Neural cell (in vitro differentiated cells): ENCODE results near the gene ANKRD13A. TPM values are rescaled to one million over a fixed set of nuclear protein-coding genes. Genes with fewer than 3 reads are reported as not detected.

Experiments used
- H2AFZ ChIP-seq: fragments of 200-600, 300-800 bp; sonication (generic), shearing (Covaris generic); 2 replicates; pipeline ENCODE4 v1.6.0; 2014; ENCODE audit warnings: low read depth, mild to moderate bottlenecking, antibody characterized with exemption, low read length, moderate library complexity
- H3F3A ChIP-seq: fragments of 200-600 bp; shearing (Covaris generic); 2 replicates; pipeline ENCODE4 v1.6.1; 2016; ENCODE audit warnings: mild to moderate bottlenecking, moderate library complexity, mixed read lengths, antibody characterized with exemption, low read length; ENCODE audit not compliant: insufficient read depth, poor library complexity, severe bottlenecking
- H3K27ac ChIP-seq: fragments of 200-600, 300-800 bp; sonication (generic), shearing (Covaris generic); 2 replicates; pipeline ENCODE4 v1.5.1; 2014; ENCODE audit warnings: mild to moderate bottlenecking, low read length, moderate library complexity
- H3K27me3 ChIP-seq: fragments of 300-800, 200-600 bp; sonication (generic), shearing (Covaris generic); 2 replicates; pipeline ENCODE4 v1.6.0; 2014; ENCODE audit warnings: mild to moderate bottlenecking, low read depth, low read length, moderate library complexity; ENCODE audit not compliant: insufficient read depth
- H3K36me3 ChIP-seq: fragments of 300-800, 200-600 bp; sonication (generic), shearing (Covaris generic); 2 replicates; pipeline ENCODE4 v1.5.1; 2014; ENCODE audit warnings: mild to moderate bottlenecking, antibody characterized with exemption, low read length, moderate library complexity; ENCODE audit not compliant: insufficient read depth
- H3K4me2 ChIP-seq: fragments of 300-800, 200-600 bp; sonication (generic), shearing (Covaris generic); 2 replicates; pipeline ENCODE4 v1.6.0; 2014; ENCODE audit warnings: mild to moderate bottlenecking, low read length
- H3K4me3 ChIP-seq: fragments of 300-800, 200-600 bp; sonication (generic), shearing (Covaris generic); 2 replicates; pipeline ENCODE4 v1.5.1; 2014; ENCODE audit warnings: mild to moderate bottlenecking, low read length, moderate library complexity
- H3K79me2 ChIP-seq: fragments of 200-600 bp; shearing (Covaris generic); replicated peaks from 2 replicates; pipeline ENCODE4 v1.6.0; 2014; ENCODE audit warnings: mild to moderate bottlenecking, low read length, moderate library complexity; ENCODE audit not compliant: insufficient read depth
- H3K9ac ChIP-seq: fragments of 300-800, 200-600 bp; sonication (generic), shearing (Covaris generic); 2 replicates; pipeline ENCODE4 v1.6.1; 2016; ENCODE audit warnings: mild to moderate bottlenecking, low read length, mixed read lengths
- H3K9me2 ChIP-seq: fragments of 200-600 bp; shearing (Covaris generic); 2 replicates; pipeline ENCODE4 v1.6.1; 2016; ENCODE audit warnings: mild to moderate bottlenecking, low read length, mixed read lengths; ENCODE audit not compliant: insufficient read depth
- H3K9me3 ChIP-seq: fragments of 200-600, 300-800 bp; sonication (generic), shearing (Covaris generic); 2 replicates; pipeline ENCODE4 v1.6.1; 2016; ENCODE audit warnings: mild to moderate bottlenecking, mixed run types, low read length, moderate library complexity, mixed read lengths
- H4K20me1 ChIP-seq: fragments of 200-600 bp; shearing (Covaris generic); 2 replicates; pipeline ENCODE4 v1.6.1; 2016; ENCODE audit warnings: mild to moderate bottlenecking, mixed run types; ENCODE audit not compliant: insufficient read depth
- CTCF ChIP-seq: fragments of 450-650 bp; IDR thresholded peaks from 2 replicates; pipeline ENCODE4 v1.5.1; 2014; ENCODE audit warnings: antibody characterized with exemption, mild to moderate bottlenecking, moderate library complexity; ENCODE audit not compliant: poor library complexity, severe bottlenecking
- EP300 ChIP-seq: fragments of 450-650 bp; conservative IDR thresholded peaks from 2 replicates; pipeline ENCODE4 v1.6.1; 2014; ENCODE audit warnings: antibody characterized with exemption, mild to moderate bottlenecking, moderate library complexity; ENCODE audit not compliant: poor library complexity, severe bottlenecking
- EZH2 ChIP-seq: fragments of 200-600, 300-800 bp; shearing (Covaris generic), sonication (generic); IDR thresholded peaks from 2 replicates; pipeline ENCODE4 v1.6.1; 2014; ENCODE audit warnings: antibody characterized with exemption, low read length, borderline replicate concordance, mild to moderate bottlenecking; ENCODE audit not compliant: insufficient read depth, poor library complexity, severe bottlenecking
- MXI1 ChIP-seq: fragments of 450-650 bp; conservative IDR thresholded peaks from 2 replicates; pipeline ENCODE4 v1.6.1; 2014; ENCODE audit warnings: antibody characterized with exemption, mild to moderate bottlenecking; ENCODE audit not compliant: poor library complexity, severe bottlenecking
- POLR2AphosphoS5 ChIP-seq: IDR thresholded peaks from 2 replicates; pipeline ENCODE4 v1.6.1; 2012
- RAD21 ChIP-seq: fragments of 450-650 bp; conservative IDR thresholded peaks from 2 replicates; pipeline ENCODE4 v1.6.1; 2014; ENCODE audit warnings: antibody characterized with exemption, mild to moderate bottlenecking, moderate library complexity
- REST ChIP-seq: IDR thresholded peaks from 2 replicates; pipeline ENCODE4 v1.6.1; 2012; ENCODE audit warnings: borderline replicate concordance
- SMC3 ChIP-seq: fragments of 450-650 bp; conservative IDR thresholded peaks from 2 replicates; pipeline ENCODE4 v1.6.1; 2014; ENCODE audit warnings: antibody characterized with exemption, mild to moderate bottlenecking, moderate library complexity; ENCODE audit not compliant: poor library complexity
- TAF1 ChIP-seq: IDR thresholded peaks from 2 replicates; pipeline ENCODE4 v1.6.1; 2012; ENCODE audit warnings: low read depth
- polyA plus RNA-seq: library from polyadenylated mRNA; depleted of rRNA; stranded (reverse); fragments of >200 nt; gene quantifications from 2 replicates; pipeline ENCODE4 v1.2.3, GENCODE V29; 2014

The ANKRD13A gene
- polyA plus RNA-seq, 1 donor from 2014 or later, result 89.2 TPM

- no peak for TF ChIP-seq REST
- TF ChIP-seq EP300, result no peak
- no peak for TF ChIP-seq EZH2
- TF ChIP-seq POLR2AphosphoS5, result no peak
- no peak for TF ChIP-seq TAF1
- no peak for TF ChIP-seq CTCF
- TF ChIP-seq SMC3, result no peak
- no peaks in the 10 kb centered on the region for H3K79me2 ChIP-seq
- no peak overlapping the region for H3K4me2 ChIP-seq
- no peaks in the 10 kb centered on the region for H3K9me3 ChIP-seq
- peaks cover 25% of the 10 kb centered on the region for H3K36me3 ChIP-seq
- H3K27me3 ChIP-seq, result no peaks in the 10 kb centered on the region
- H3K4me3 ChIP-seq, result no peak overlapping the region
- no peak overlapping the region for H2AFZ ChIP-seq
- no peak overlapping the region for H3K9ac ChIP-seq
- no peak overlapping the region for H3K27ac ChIP-seq
- H3F3A ChIP-seq, result no peaks in the 10 kb centered on the region
- no peaks in the 10 kb centered on the region for H3K9me2 ChIP-seq
- no peaks in the 10 kb centered on the region for H4K20me1 ChIP-seq
Measured at GRCh38 chr12:109963330-109963729, 35.9 kb upstream of the ANKRD13A start.

GRCh38 chr12:109963743-109964429, 35.3 kb upstream of the ANKRD13A start:
- H3K27me3 ChIP-seq, result no peaks in the 10 kb centered on the region
- no peaks in the 10 kb centered on the region for H3K9me2 ChIP-seq
- no peaks in the 10 kb centered on the region for H4K20me1 ChIP-seq
- no peaks in the 10 kb centered on the region for H3K9me3 ChIP-seq
- H3K79me2 ChIP-seq, result no peaks in the 10 kb centered on the region
- H3F3A ChIP-seq, result no peaks in the 10 kb centered on the region
- peaks cover 25% of the 10 kb centered on the region for H3K36me3 ChIP-seq
- H3K9ac ChIP-seq, result no peak overlapping the region
- no peak overlapping the region for H2AFZ ChIP-seq
- no peak overlapping the region for H3K4me2 ChIP-seq
- H3K27ac ChIP-seq, result no peak overlapping the region
- no peak overlapping the region for H3K4me3 ChIP-seq
- TF ChIP-seq REST, result no peak
- TF ChIP-seq EP300, result no peak
- TF ChIP-seq EZH2, result no peak
- TF ChIP-seq POLR2AphosphoS5, result no peak
- TF ChIP-seq MXI1, result no peak
- no peak for TF ChIP-seq TAF1
- no peak for TF ChIP-seq SMC3
- no peak for TF ChIP-seq CTCF
- TF ChIP-seq RAD21, result no peak
